Activated T-cell treated with anti-CD3 and anti-CD28 coated beads, Interleukin-2, amount 50 U/mL, for 48 hours (primary cell): ENCODE data around the gene RNF135.
A peak's percentile ranks its signal among the peaks of the same experiment; 100 is the strongest.
"Not testable (repeated sequence)": the region's sequence is repeated elsewhere in the genome, so short reads cannot be mapped to it uniquely, and the experiment has no call there.

Experiments used
- DNase-seq, 2 experiments: peaks; one replicate each; pipeline ENCODE4 v3.0.0-alpha.2; 2020

Gene RNF135

GRCh38 chr17:31004160-31004559, 33.3 kb downstream of the RNF135 start:
- DNase-seq, result no peak

- DNase-seq, result no peak
Measured at GRCh38 chr17:31007695-31008373, 37.0 kb downstream of the RNF135 start.

- peak; percentile 59 to 70 for DNase-seq
Measured at GRCh38 chr17:31008374-31009041, 37.7 kb downstream of the RNF135 start.

GRCh38 chr17:31009042-31009702, 38.3 kb downstream of the RNF135 start:
- DNase-seq, result peak; percentile 31 to 41

- not testable (repeated sequence) for DNase-seq
Measured at GRCh38 chr17:31010014-31010413, 39.2 kb downstream of the RNF135 start.

GRCh38 chr17:31013844-31014243, 43.0 kb downstream of the RNF135 start:
- DNase-seq, result no peak

- DNase-seq, result no peak
Measured at GRCh38 chr17:31015639-31016038, 44.8 kb downstream of the RNF135 start.

- DNase-seq, result no peak
Measured at GRCh38 chr17:31019004-31019403, 48.2 kb downstream of the RNF135 start.

GRCh38 chr17:31023171-31023570, 52.3 kb downstream of the RNF135 start:
- not testable (repeated sequence) for DNase-seq

GRCh38 chr17:31031841-31032240, 61.0 kb downstream of the RNF135 start:
- DNase-seq, result no peak

GRCh38 chr17:31035611-31036010, 64.8 kb downstream of the RNF135 start:
- not testable (repeated sequence) for DNase-seq

GRCh38 chr17:31040837-31041236, 70.0 kb downstream of the RNF135 start:
- not testable (repeated sequence) for DNase-seq

- DNase-seq, result not testable (repeated sequence)
Measured at GRCh38 chr17:31042378-31042777, 71.5 kb downstream of the RNF135 start.

- DNase-seq, result not testable (repeated sequence)
Measured at GRCh38 chr17:31046856-31047425, 76.1 kb downstream of the RNF135 start.

GRCh38 chr17:31048142-31048541, 77.3 kb downstream of the RNF135 start:
- no peak for DNase-seq

- DNase-seq, result no peak
Measured at GRCh38 chr17:31048780-31049179, 77.9 kb downstream of the RNF135 start.
